GM12878 (cell line): ENCODE data around the gene PIP4K2A. TPM values are rescaled to one million over a fixed set of nuclear protein-coding genes. Genes with fewer than 3 reads are reported as not detected.
A peak's percentile ranks its signal among the peaks of the same experiment; 100 is the strongest.

Source experiments
- ATAC-seq: fragments of 200-7000 bp; cut with Tn5 transposase; 3 replicates; pipeline ENCODE4 v1.9.1; 2020; ENCODE audit warnings: mild to moderate bottlenecking, moderate library complexity
- BruUV-seq: library from RNA; stranded (reverse); fragments of 400-500 nt; replicated peaks from 2 replicates; lab custom pipeline; 2021; lab: Mats Ljungman, UMichigan
- CTCF ChIA-PET: fragments of 300-600 bp; sonication (Branson Sonifier 250); formaldehyde crosslinking; extraction: SDS; loops from one replicate; lab custom pipeline; 2021; ENCODE audit warnings: inconsistent platforms; lab: Yijun Ruan, JAX
- POLR2A ChIA-PET: fragments of 350-600 bp; formaldehyde crosslinking; extraction: SDS; loops from one replicate; lab custom pipeline; 2021; ENCODE audit warnings: inconsistent platforms; lab: Charles Lee
- RAD21 ChIA-PET: fragments of 300-600 bp; sonication (Branson Sonifier 250); formaldehyde crosslinking; loops from one replicate; lab custom pipeline; 2023; ENCODE audit warnings: antibody characterized with exemption; ENCODE audit not compliant: unreplicated experiment; lab: Charles Lee
- SMC1A ChIA-PET: fragments of 300-600 bp; sonication (Branson Sonifier 250); formaldehyde crosslinking; loops from one replicate; lab custom pipeline; 2023; ENCODE audit not compliant: unreplicated experiment, uncharacterized antibody; lab: Charles Lee
- DNase-seq: peaks from one replicate; pipeline ENCODE4 v3.0.0-alpha.2; 2011; ENCODE audit warnings: low read depth, low spot score
- FAIRE-seq: peaks from 3 replicates; lab custom pipeline; 2011; peaks lifted over from hg19 to GRCh38; lab: Jason Lieb, UNC
- H2AFZ ChIP-seq: 2 replicates; pipeline ENCODE4 v1.6.0; 2011; ENCODE audit warnings: low read depth, low read length, control low read depth; ENCODE audit not compliant: control insufficient read depth
- H3K27ac ChIP-seq: 2 replicates; pipeline ENCODE4 v1.5.1; 2011; ENCODE audit warnings: control low read depth; ENCODE audit not compliant: control insufficient read depth, insufficient read depth
- H3K27me3 ChIP-seq, 2 experiments: replicated peaks in 1 of 2; 2 replicates each; pipeline versions ENCODE4 v1.6.0 to v1.6.1; 2011; ENCODE audit warnings: low read length in 1 of 2; ENCODE audit not compliant: control insufficient read depth in 2 of 2, insufficient read depth in 2 of 2
- H3K36me3 ChIP-seq, 2 experiments: 2 replicates each; pipeline ENCODE4 v1.5.1; 2011; ENCODE audit warnings: low read length in 1 of 2; ENCODE audit not compliant: control insufficient read depth in 2 of 2, insufficient read depth in 2 of 2
- H3K4me1 ChIP-seq: 2 replicates; pipeline ENCODE4 v1.6.1; 2011; ENCODE audit warnings: mild to moderate bottlenecking, low read length, moderate library complexity, mixed read lengths; ENCODE audit not compliant: control insufficient read depth, insufficient read depth
- H3K4me2 ChIP-seq: 2 replicates; pipeline ENCODE4 v1.6.0; 2011; ENCODE audit warnings: control low read depth; ENCODE audit not compliant: control insufficient read depth, insufficient read depth
- H3K4me3 ChIP-seq: fragments of 200-600 bp; sonication (generic); 2 replicates; pipeline ENCODE4 v1.5.1; 2016
- H3K79me2 ChIP-seq: 2 replicates; pipeline ENCODE4 v1.6.0; 2011; ENCODE audit warnings: low read length; ENCODE audit not compliant: control insufficient read depth, insufficient read depth
- H3K9ac ChIP-seq: 2 replicates; pipeline ENCODE4 v1.8.0; 2011; ENCODE audit warnings: low read length, control low read depth, mixed read lengths; ENCODE audit not compliant: control insufficient read depth, insufficient read depth
- H3K9me3 ChIP-seq: replicated peaks from 3 replicates; pipeline ENCODE4 v1.5.1; 2011; ENCODE audit warnings: mild to moderate bottlenecking, low read length; ENCODE audit not compliant: control insufficient read depth, insufficient read depth
- H4K20me1 ChIP-seq: 2 replicates; pipeline ENCODE4 v1.6.0; 2011; ENCODE audit not compliant: control insufficient read depth, insufficient read depth
- ATF7 ChIP-seq: fragments of 450-650 bp; IDR thresholded peaks from 2 replicates; pipeline ENCODE4 v1.6.1; 2016; ENCODE audit warnings: low read depth, mild to moderate bottlenecking
- CBX5 ChIP-seq: sonication (generic); IDR thresholded peaks from 2 replicates; pipeline ENCODE4 v1.6.1; 2016; ENCODE audit warnings: low read depth, moderate library complexity, mild to moderate bottlenecking, inconsistent platforms
- EED ChIP-seq: sonication (generic); IDR thresholded peaks from 2 replicates; pipeline ENCODE4 v1.6.1; 2016; ENCODE audit warnings: antibody characterized with exemption, low read depth
- EP300 ChIP-seq, 2 experiments: fragments of 150-350 bp in 1 of 2; IDR thresholded peaks; 2 replicates each; pipeline ENCODE4 v1.6.1; 2011 to 2012; ENCODE audit warnings: low read depth in 2 of 2, low read length in 2 of 2, borderline replicate concordance in 1 of 2, improper control_type of control experiment in 1 of 2, inconsistent platforms in 1 of 2; ENCODE audit not compliant: control insufficient read depth in 1 of 2
- FOS ChIP-seq: IDR thresholded peaks from 3 replicates; pipeline ENCODE4 v1.6.1; 2011; ENCODE audit warnings: borderline replicate concordance; ENCODE audit not compliant: insufficient read length; ENCODE audit errors: extremely low read depth
- HCFC1 ChIP-seq: fragments of 150-350 bp; IDR thresholded peaks from 2 replicates; pipeline ENCODE4 v1.6.1; 2014; ENCODE audit warnings: low read length
- HDAC6 ChIP-seq: fragments of 200-600 bp; sonication (generic); IDR thresholded peaks from one replicate; pipeline ENCODE4 v1.8.0; 2017; ENCODE audit warnings: antibody characterized with exemption; ENCODE audit not compliant: unreplicated experiment
- HDGF ChIP-seq: fragments of 450-650 bp; IDR thresholded peaks from 2 replicates; pipeline ENCODE4 v1.6.1; 2016; ENCODE audit warnings: antibody characterized with exemption
- IKZF1 ChIP-seq: fragments of 450-650 bp; conservative IDR thresholded peaks from 2 replicates; pipeline ENCODE4 v1.6.1; 2017; ENCODE audit warnings: antibody characterized with exemption, mild to moderate bottlenecking
- MYC ChIP-seq: IDR thresholded peaks from 2 replicates; pipeline ENCODE4 v1.6.1; 2011; ENCODE audit warnings: mild to moderate bottlenecking, low read length, moderate library complexity, inconsistent platforms; ENCODE audit not compliant: insufficient read depth, insufficient replicate concordance, insufficient read length, severe bottlenecking
- NFIC ChIP-seq: IDR thresholded peaks from 2 replicates; pipeline ENCODE4 v1.6.1; 2012; ENCODE audit warnings: low read depth, mild to moderate bottlenecking, inconsistent platforms, low read length, moderate library complexity
- NFYA ChIP-seq: IDR thresholded peaks from 2 replicates; pipeline ENCODE4 v1.6.1; 2011; ENCODE audit warnings: low read depth, mild to moderate bottlenecking, low read length, improper control_type of control experiment, borderline replicate concordance
- NR2C1 ChIP-seq: fragments of 450-650 bp; IDR thresholded peaks from 2 replicates; pipeline ENCODE4 v1.6.1; 2017; ENCODE audit warnings: antibody characterized with exemption, mild to moderate bottlenecking, moderate library complexity
- RCOR1 ChIP-seq: conservative IDR thresholded peaks from 2 replicates; pipeline ENCODE4 v1.6.1; 2012; ENCODE audit warnings: low read depth, low read length, improper control_type of control experiment
- RUNX3 ChIP-seq: IDR thresholded peaks from 2 replicates; pipeline ENCODE4 v1.6.1; 2012; ENCODE audit warnings: low read length, inconsistent platforms
- SMAD1 ChIP-seq: fragments of 450-650 bp; IDR thresholded peaks from 2 replicates; pipeline ENCODE4 v1.6.1; 2018; ENCODE audit warnings: mild to moderate bottlenecking, low read depth; ENCODE audit not compliant: partially characterized antibody
- SMAD5 ChIP-seq: IDR thresholded peaks from 2 replicates; pipeline ENCODE4 v1.6.1; 2016; ENCODE audit warnings: antibody characterized with exemption, low read depth
- YBX1 ChIP-seq: fragments of 450-650 bp; IDR thresholded peaks from 2 replicates; pipeline ENCODE4 v1.6.1; 2016; ENCODE audit warnings: antibody characterized with exemption
- ZBED1 ChIP-seq: IDR thresholded peaks from 2 replicates; pipeline ENCODE4 v1.6.1; 2016; ENCODE audit warnings: borderline replicate concordance
- WGBS: methylation state at CpG from one replicate; pipeline ENCODE4 v1.1.6; 2016; ENCODE audit warnings: low lambda C conversion rate; ENCODE audit not compliant: insufficient replicate concordance, insufficient coverage; ENCODE audit errors: missing lambda C conversion rate; 5-methylcytosine and 5-hydroxymethylcytosine counted together
- in situ Hi-C: fragments of 300-500 bp; cut with MboI; formaldehyde crosslinking; loops from 9 replicates; pipeline ENCODE4 v1.14.3; 2018; ENCODE audit warnings: mixed read lengths
- intact Hi-C: fragments of 100-400 bp; cut with micrococcal nuclease; formaldehyde crosslinking; loops from one replicate; pipeline ENCODE4 v1.14.2; 2022; ENCODE audit not compliant: unreplicated experiment
- polyA plus RNA-seq, 11 experiments: library from polyadenylated mRNA; depleted of rRNA in 4 of 11; unstranded in 6 of 11; stranded (reverse) in 5 of 11; fragments of >200 nt; fragmentation: Nextera tagmentation in 4 of 11; fragmentation: Illumina TruSeq in 1 of 11; extraction: Ambion mirVana in 4 of 11; extraction: Trizol in 1 of 11; gene quantifications; 1 replicate in 1 of 11; 2 replicates in 10 of 11; pipeline versions ENCODE4 v1.2.1 to v1.2.3, GENCODE V29; 2011 to 2016; ENCODE audit warnings: inconsistent platforms in 2 of 11, missing spikeins in 2 of 11, low read depth in 1 of 11
- total RNA-seq, 4 experiments: library from RNA; depleted of rRNA in 3 of 4; stranded (reverse); fragments of >200 nt in 3 of 4; fragmentation: Illumina TruSeq in 1 of 4; extraction: Trizol in 1 of 4; gene quantifications; 2 replicates each; pipeline versions ENCODE4 v1.2.1 to v1.2.3, GENCODE V29; 2013 to 2021

The PIP4K2A gene
- total and polyA plus RNA-seq, 10 of the 15 experiments (the other 5 are each of a cell fraction or from before 2014, with no cell fraction given): 54.3 to 139 (median 84.4) TPM

DNA sequence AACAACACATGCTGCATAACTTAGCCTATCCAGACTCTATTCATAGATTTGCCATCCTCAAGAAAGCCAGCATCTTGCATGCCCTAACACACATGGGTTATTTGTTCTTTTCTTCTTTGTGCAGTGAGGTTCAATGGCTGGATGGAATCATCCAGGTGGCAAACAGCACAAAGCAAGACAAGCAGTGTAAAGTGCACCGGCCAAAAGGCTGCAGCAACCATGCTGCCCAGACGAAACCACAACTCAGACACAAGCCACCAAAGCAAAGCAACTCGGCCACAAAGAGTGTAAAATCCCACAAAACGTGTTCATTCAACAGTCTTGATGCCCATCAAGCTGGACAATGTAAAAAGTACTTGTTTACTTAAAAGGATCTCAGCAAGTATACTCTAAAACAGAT is 76.9 kb downstream of the PIP4K2A start:
- FAIRE-seq (no peak), DNase-seq (no peak), ATAC-seq (peak; percentile 62)
- Histone ChIP-seq H4K20me1 (no peaks in the 10 kb centered on the region), H3K27me3 (no peaks in the 10 kb centered on the region), H3K36me3 (peaks cover 3 to 8% of the 10 kb centered on the region in 2 experiments; a peak in 3 of 4 replicates), H3K9me3 (no peaks in the 10 kb centered on the region), H3K79me2 (peaks cover 89% of the 10 kb centered on the region), H3K4me2 (peak overlapping the region; percentile 21; the same call in 1 of the 2 replicates), H3K4me3 (no peak overlapping the region), H3K4me1 (peaks cover 27% of the 10 kb centered on the region), H2AFZ (no peak overlapping the region), H3K9ac (0 out of 2 replicates have a peak overlapping the region, but pooled peaks have one; percentile 6), H3K27ac (0 out of 2 replicates have a peak overlapping the region, but pooled peaks have one; percentile 15)
- no TSS peak for BruUV-seq
- in situ Hi-C loops (no loop called here), intact Hi-C loops (no loop called here)
- ChIA-PET RAD21 (interaction anchor here (1.0 to 2.0 kb wide), 4 partner anchors 11 to 46 kb away, joined by 3 to 6 read pairs (median 3); no protein-coding TSS in a partner anchor), POLR2A (no interaction called here), CTCF (interaction anchor here (1.1 kb wide), 1 partner anchor 8 kb away, joined by 4 read pairs; no protein-coding TSS in a partner anchor), SMC1A (interaction anchor here (0.8 to 3.1 kb wide), 5 partner anchors 9 to 31 kb away, joined by 3 to 20 read pairs (median 5); no protein-coding TSS in a partner anchor)
- peak; percentile 84 for TF ChIP-seq RUNX3
- no peak for TF ChIP-seq FOS
- 5% methylated on average over 4 of the region's 4 CpGs for WGBS

- RAD21 ChIA-PET: interaction anchor here (1.0 to 2.0 kb wide), 5 partner anchors 10 to 74 kb away, joined by 3 to 6 read pairs (median 4); no protein-coding TSS in a partner anchor
- WGBS: 24% methylated on average over 10 of the region's 10 CpGs
- no peaks in the 10 kb centered on the region for H4K20me1 ChIP-seq
- H3K9me3 ChIP-seq: no peaks in the 10 kb centered on the region
- no peaks in the 10 kb centered on the region for H3K27me3 ChIP-seq
- peak overlapping the region; percentile 40; the same call in 1 of the 2 replicates for H3K4me3 ChIP-seq
- CTCF ChIA-PET: interaction anchor here (0.9 to 1.3 kb wide), 3 partner anchors 9 to 12 kb away, joined by 3 to 4 read pairs (median 3); no protein-coding TSS in a partner anchor
- DNase-seq (no peak), FAIRE-seq (peak; percentile 18), ATAC-seq (peak; percentile 39)
- peaks cover 0 to 8% of the 10 kb centered on the region in 2 experiments; a peak in 2 of 4 replicates for H3K36me3 ChIP-seq
- no peak overlapping the region for H2AFZ ChIP-seq
- intact Hi-C loops (no loop called here), in situ Hi-C loops (no loop called here)
- peak overlapping the region; percentile 66 for H3K27ac ChIP-seq
- H3K4me2 ChIP-seq: peak overlapping the region; percentile 64
- H3K79me2 ChIP-seq: peaks cover 95% of the 10 kb centered on the region
- POLR2A ChIA-PET: interaction anchor here (0.6 to 1.3 kb wide), 4 partner anchors 15 to 35 kb away, joined by 3 read pairs; no protein-coding TSS in a partner anchor
- H3K9ac ChIP-seq: no peak overlapping the region
- peaks cover 40% of the 10 kb centered on the region for H3K4me1 ChIP-seq
- no TSS peak for BruUV-seq
- SMC1A ChIA-PET: interaction anchor here (0.6 to 3.1 kb wide), 11 partner anchors 9 to 62 kb away, joined by 3 to 20 read pairs (median 3); no protein-coding TSS in a partner anchor
- TF ChIP-seq HDGF (no peak), SMAD1 (no peak), ZBED1 (no peak), HDAC6 (no peak), NR2C1 (no peak), CBX5 (no peak), NFYA (no peak), IKZF1 (0 out of 2 replicates have a peak, but pooled peaks have one; percentile 16), SMAD5 (no peak), EP300 (IDR thresholded peaks at IDR 0.05; ENCODE audit: borderline replicate concordance in 1 of 2, control insufficient read depth in 1 of 2, low read depth in 2 of 2, low read length in 2 of 2) (no peak), EED (0 out of 2 replicates have a peak, but pooled peaks have one; percentile 27), MYC (no peak), NFIC (peak; percentile 37; the same call in 1 of the 2 replicates), RUNX3 (peak; percentile 54), RCOR1 (no peak), ATF7 (no peak), YBX1 (no peak), HCFC1 (no peak)
Measured at GRCh38 chr10:22635650-22636049, 78.7 kb downstream of the PIP4K2A start.
